Activated T-cell treated with anti-CD3 and anti-CD28 coated beads, Interleukin-2, amount 50 U/mL, for 24 hours (primary cell): ENCODE data around the gene UFD1.

Experiments used
- DNase-seq: peaks from one replicate; pipeline ENCODE4 v3.0.0-alpha.2; 2020
- H3K27ac Mint-ChIP-seq: 2 replicates; pipeline ENCODE4 v1.8.0; 2020; ENCODE audit warnings: mild to moderate bottlenecking, mixed read lengths
- H3K27me3 Mint-ChIP-seq: 2 replicates; pipeline ENCODE4 v1.8.0; 2020; ENCODE audit warnings: mixed read lengths
- H3K36me3 Mint-ChIP-seq: 2 replicates; pipeline ENCODE4 v1.8.0; 2020; ENCODE audit warnings: low read depth, mixed read lengths
- H3K4me1 Mint-ChIP-seq: 2 replicates; pipeline ENCODE4 v1.8.0; 2020; ENCODE audit warnings: low read depth, mixed read lengths
- H3K4me3 Mint-ChIP-seq: 2 replicates; pipeline ENCODE4 v1.8.0; 2020; ENCODE audit warnings: mild to moderate bottlenecking, moderate library complexity, mixed read lengths
- H3K9me3 Mint-ChIP-seq: 2 replicates; pipeline ENCODE4 v1.8.0; 2020; ENCODE audit warnings: mixed read lengths

UFD1 gene

DNA sequence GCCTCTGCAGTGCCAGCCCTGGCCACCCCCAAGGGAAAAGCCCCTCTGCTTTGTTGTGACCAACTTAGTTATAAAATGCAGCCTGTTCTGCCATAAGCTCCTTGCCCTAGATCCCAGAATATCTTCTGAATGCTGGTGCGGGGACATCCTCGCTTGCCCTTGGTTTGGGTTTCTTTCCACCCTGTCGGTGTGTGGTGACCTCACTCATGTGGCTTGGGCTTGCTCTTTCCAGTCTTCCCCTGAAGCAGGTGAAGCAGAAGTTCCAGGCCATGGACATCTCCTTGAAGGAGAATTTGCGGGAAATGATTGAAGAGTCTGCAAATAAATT, 28.5 kb upstream of the UFD1 start:
- H3K27me3 Mint-ChIP-seq: no peaks in the 10 kb centered on the region
- DNase-seq: no peak
- H3K9me3 Mint-ChIP-seq: no peaks in the 10 kb centered on the region
- peaks cover 99% of the 10 kb centered on the region for H3K36me3 Mint-ChIP-seq
- H3K4me1 Mint-ChIP-seq: peaks cover 21% of the 10 kb centered on the region
- no peak overlapping the region for H3K27ac Mint-ChIP-seq
- no peak overlapping the region for H3K4me3 Mint-ChIP-seq

DNA sequence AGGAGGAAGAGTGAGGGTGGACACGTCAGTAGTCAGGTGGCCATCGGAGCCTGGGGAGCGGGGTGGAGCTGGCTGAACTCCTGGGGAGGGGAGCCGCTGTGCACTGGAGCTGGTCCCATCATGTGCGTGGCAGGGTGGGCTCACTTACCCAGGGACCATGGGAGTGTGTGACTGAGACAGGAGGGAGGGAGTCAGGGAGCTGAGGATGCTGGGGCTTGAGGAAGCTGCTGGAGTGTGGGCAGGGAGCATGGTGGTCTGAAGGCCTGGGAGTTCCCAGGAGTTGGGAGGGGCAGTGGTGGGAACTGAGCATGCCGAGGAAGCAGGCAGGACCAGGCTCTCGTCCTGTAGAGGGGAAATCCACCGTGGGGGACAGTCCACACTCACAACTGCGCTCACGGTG, 27.2 kb upstream of the UFD1 start:
- no peaks in the 10 kb centered on the region for H3K9me3 Mint-ChIP-seq
- H3K27ac Mint-ChIP-seq: peak overlapping the region; percentile 3
- H3K4me1 Mint-ChIP-seq: peaks cover 21% of the 10 kb centered on the region
- H3K4me3 Mint-ChIP-seq: no peak overlapping the region
- no peaks in the 10 kb centered on the region for H3K27me3 Mint-ChIP-seq
- peaks cover 99% of the 10 kb centered on the region for H3K36me3 Mint-ChIP-seq
- no peak for DNase-seq

DNA sequence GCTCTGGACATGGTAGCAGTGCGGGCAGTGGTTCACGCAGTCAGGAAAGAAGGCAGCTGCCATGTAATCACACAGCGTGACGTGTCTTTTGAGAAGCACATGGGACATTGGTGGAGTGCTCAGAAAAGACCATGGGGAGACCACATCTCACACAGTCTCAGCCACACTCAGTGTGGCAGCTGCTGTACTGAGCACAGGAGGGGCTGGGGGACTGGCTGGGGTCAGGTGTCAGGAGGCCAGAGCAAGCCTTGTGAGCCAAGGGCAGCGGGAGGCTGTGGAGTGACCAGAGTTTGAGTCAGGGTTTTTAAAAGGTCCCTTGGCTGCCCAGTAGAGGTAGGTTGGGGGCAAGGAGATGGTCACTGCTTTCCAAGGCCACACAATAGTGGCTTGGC, 26.7 kb upstream of the UFD1 start:
- Mint-ChIP-seq H3K36me3 (peaks cover 99% of the 10 kb centered on the region), H3K9me3 (no peaks in the 10 kb centered on the region), H3K4me1 (peaks cover 19% of the 10 kb centered on the region), H3K27me3 (no peaks in the 10 kb centered on the region), H3K27ac (peak overlapping the region; percentile 23), H3K4me3 (no peak overlapping the region)
- no peak for DNase-seq

DNA sequence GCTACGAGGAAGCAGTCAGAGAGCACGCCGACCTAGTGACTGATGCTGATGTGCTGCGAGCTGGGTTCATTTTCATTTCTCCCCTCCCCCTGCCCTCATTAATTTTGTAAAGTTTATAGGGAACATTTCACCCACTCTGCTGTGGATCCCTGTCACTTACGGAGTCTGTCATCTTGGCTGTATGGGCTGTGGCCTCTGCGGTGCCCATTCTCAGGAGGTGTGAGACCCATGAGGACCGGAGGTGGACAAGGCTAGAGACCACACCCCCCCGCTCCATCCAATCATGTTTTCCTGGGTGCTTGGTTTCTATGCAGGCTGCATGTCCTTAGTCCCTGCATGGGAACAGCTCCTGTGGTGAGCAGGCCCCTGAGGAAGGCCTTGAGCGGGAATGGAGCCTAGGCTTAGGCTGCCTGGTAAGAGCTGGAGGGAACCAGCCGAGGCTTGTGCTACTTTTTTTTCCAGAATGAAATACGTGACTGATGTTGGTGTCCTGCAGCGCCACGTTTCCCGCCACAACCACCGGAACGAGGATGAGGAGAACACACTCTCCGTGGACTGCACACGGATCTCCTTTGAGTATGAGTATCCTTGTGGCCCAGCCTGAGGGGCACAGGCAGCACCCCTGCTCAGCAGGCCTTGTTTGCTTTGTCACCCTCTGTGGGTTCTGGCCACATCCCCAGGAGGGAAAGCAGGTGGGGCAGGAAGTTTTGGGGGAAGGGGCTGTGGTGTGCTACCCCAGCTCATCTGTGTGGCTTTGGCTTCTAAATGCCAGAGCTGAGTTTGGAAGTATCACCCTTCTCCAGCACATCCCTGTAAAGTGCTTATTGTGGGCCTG, 26.1 kb upstream of the UFD1 start:
- Mint-ChIP-seq H3K4me1 (peaks cover 19% of the 10 kb centered on the region), H3K9me3 (no peaks in the 10 kb centered on the region), H3K27me3 (no peaks in the 10 kb centered on the region), H3K4me3 (no peak overlapping the region), H3K36me3 (peaks cover 100% of the 10 kb centered on the region), H3K27ac (peak overlapping the region; percentile 23)
- DNase-seq: no peak

DNA sequence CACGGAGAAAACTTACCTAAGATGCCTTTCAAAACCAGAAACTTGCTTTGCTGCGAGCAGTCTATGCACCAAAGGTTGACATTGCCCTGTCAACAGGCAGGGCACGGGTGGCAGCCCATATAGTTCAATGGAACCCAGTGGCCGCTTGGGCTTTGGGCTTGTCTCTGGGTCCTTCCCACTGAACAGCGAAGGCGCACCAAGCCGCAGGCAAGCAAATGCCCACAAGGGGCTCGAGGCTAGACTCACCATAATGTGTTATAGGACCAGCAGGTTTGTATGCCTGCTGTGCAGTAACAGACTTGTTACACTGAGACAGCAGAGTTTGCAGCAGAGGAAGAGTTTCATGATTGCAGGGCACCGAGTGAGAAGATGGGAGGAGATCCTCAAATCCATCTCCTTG, 24.9 kb upstream of the UFD1 start:
- Mint-ChIP-seq H3K9me3 (no peaks in the 10 kb centered on the region), H3K36me3 (peaks cover 100% of the 10 kb centered on the region), H3K4me1 (peaks cover 19% of the 10 kb centered on the region), H3K27me3 (no peaks in the 10 kb centered on the region), H3K4me3 (no peak overlapping the region), H3K27ac (no peak overlapping the region)
- DNase-seq: no peak

DNA sequence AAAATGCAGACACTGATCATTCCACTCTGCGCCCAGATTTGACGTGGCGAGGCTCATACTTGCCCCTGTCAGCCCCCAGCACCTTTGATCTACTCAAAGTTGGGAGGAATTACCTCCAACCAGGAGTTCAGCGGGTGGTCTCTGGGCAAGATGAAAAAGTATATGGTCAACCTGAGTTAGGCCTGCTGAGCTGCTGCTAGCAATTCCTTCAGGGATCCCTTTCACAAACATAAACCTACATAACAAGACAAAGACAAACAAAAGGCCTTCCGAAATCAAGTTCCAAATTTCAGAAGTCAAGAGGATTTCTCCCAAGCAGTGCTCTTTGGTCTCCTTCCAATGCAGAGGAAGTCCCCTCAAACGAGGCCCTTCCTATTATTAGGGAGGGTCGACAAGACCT, 24.4 kb upstream of the UFD1 start:
- no peak for DNase-seq
- H3K27me3 Mint-ChIP-seq: no peaks in the 10 kb centered on the region
- H3K4me3 Mint-ChIP-seq: no peak overlapping the region
- no peaks in the 10 kb centered on the region for H3K9me3 Mint-ChIP-seq
- peaks cover 100% of the 10 kb centered on the region for H3K36me3 Mint-ChIP-seq
- peaks cover 19% of the 10 kb centered on the region for H3K4me1 Mint-ChIP-seq
- H3K27ac Mint-ChIP-seq: no peak overlapping the region

DNA sequence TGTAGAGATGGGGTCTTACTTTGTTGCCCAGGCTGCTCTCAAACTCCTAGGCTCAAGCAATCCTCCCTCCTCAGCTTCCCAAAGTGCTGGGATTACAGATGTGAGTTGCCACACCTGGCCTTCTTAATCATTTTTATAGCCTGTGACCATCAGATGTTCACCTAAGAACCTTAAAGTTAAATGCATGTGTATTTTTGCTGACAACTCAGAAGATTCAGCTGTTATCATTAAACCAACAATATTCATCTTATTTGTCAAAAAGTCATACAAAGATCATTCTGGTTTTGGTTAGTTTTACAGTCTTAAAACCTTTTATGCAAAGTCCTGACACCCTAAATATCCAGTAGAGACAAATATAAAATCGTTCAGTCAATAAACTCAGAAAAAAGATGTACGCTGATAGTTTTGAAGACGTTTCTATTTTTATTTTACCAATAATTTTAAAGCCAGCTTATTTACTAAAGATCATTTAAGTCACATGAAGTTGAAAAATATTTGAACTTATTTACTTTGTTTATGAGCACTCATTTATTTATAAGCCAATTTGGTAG, 23.0 kb upstream of the UFD1 start:
- no peak for DNase-seq
- Mint-ChIP-seq H3K36me3 (peaks cover 100% of the 10 kb centered on the region), H3K27ac (no peak overlapping the region), H3K4me3 (no peak overlapping the region), H3K4me1 (peaks cover 19% of the 10 kb centered on the region), H3K27me3 (no peaks in the 10 kb centered on the region), H3K9me3 (no peaks in the 10 kb centered on the region)

DNA sequence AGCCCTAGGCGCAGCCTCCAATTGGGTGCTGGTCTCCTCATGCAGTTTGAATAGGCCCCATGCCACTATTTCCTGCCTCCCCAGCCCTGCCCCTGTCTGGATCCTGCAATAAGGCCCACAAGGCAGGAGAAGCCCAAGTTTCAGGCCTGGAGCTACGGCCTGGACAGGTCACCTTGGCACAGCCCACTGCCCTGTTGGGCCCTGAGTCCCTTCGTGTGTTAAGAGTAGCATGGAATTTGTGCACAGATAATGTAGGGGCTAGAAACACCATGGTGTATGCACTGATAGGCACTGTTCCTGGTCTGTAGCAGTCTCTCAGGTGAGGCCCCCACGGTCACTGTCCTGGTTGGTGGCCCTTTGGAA, 20.9 kb upstream of the UFD1 start:
- no peaks in the 10 kb centered on the region for H3K27me3 Mint-ChIP-seq

DNA sequence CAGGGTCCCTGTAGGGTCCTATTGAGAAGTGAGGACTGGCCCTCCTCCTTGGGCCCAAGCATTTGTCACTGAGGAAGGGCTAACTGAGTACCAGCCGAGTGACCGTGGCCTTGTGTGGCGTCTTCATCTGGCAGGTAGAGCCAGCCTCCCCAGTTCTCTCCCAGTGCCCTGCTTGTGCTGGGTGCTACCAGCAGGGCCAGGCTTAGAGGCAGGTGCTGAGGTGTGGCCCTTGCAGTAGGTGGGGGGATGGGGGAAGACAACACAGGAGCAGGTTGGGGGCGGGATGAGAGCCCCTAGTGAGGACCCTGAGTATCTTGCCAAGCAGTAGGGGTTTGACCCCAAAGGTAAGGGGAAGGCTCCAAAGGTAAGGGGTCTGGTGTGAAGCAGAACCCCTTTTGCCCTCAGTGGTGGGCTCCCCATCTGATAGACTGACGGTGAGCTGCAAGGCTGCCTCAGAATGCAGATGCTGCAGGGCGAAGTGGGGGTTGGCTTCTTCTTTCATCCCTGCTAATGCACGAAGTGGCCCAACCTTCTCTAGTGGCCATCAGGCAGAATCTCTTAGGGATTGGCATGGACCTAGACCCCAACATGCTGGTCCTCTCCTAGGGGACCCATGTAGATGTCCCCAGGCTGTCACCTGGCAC, 20.4 kb upstream of the UFD1 start:
- Mint-ChIP-seq H3K4me1 (peaks cover 9% of the 10 kb centered on the region), H3K9me3 (no peaks in the 10 kb centered on the region), H3K27me3 (no peaks in the 10 kb centered on the region), H3K4me3 (no peak overlapping the region), H3K36me3 (peaks cover 100% of the 10 kb centered on the region), H3K27ac (no peak overlapping the region)
- no peak for DNase-seq

More for the DNA sequence above, 20.9 kb upstream of the UFD1 start:
- no peaks in the 10 kb centered on the region for H3K9me3 Mint-ChIP-seq
- H3K27ac Mint-ChIP-seq: no peak overlapping the region
- no peak for DNase-seq
- H3K36me3 Mint-ChIP-seq: peaks cover 100% of the 10 kb centered on the region
- H3K4me3 Mint-ChIP-seq: no peak overlapping the region
- H3K4me1 Mint-ChIP-seq: peaks cover 11% of the 10 kb centered on the region

DNA sequence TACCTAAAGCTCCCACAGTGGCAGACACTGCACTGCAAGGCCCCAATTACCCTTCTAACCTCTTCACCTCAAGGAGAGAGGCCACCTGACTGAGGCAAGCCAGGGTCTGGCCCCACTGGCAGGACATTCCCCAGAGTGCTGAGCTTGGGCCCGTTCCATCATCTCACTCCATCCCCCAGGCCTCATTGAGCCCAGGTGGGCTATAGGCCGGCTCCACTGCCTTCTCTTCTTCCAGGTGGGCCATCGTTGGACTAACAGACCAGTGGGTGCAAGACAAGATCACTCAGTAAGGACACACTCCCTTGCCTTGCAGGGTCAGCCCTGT, 19.8 kb upstream of the UFD1 start:
- Mint-ChIP-seq H3K9me3 (no peaks in the 10 kb centered on the region), H3K36me3 (peaks cover 100% of the 10 kb centered on the region), H3K4me1 (peaks cover 6% of the 10 kb centered on the region), H3K27me3 (no peaks in the 10 kb centered on the region), H3K27ac (no peak overlapping the region), H3K4me3 (no peak overlapping the region)
- no peak for DNase-seq

DNA sequence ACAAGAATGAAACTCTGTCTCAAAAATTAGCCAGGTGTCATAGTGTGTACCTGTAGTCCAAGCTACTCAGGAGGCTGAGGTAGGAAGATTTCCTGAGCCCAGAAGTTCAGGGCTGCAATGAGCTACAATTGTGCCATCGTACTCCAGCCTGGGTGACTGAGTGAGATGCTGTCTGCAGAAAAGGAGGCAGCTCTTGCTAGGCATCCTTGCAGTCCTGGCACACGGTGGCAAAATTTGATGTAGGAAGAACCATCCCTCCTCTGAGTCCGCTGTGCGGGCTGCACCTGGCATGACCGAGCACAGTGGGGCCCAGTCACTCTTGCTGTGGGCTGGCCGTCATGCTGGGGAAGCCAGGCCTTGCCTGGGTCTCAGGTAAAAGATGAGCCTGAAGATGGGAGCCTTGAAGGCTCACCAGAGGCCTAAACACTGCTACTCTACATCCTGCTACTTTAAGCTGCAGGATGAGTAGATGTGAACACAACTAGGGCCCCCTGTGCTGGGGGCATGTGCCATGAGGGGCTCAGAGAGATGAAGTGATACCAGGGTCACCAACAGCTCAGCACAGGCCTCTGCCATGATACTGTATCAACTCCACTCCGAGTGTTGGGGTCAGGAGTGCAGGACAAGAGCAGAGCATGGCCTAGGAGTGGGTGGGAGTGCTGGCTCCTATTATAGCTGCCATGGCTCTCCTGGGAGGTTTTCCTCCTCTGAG, 19.3 kb upstream of the UFD1 start:
- no peak for DNase-seq
- no peak overlapping the region for H3K4me3 Mint-ChIP-seq
- H3K27ac Mint-ChIP-seq: no peak overlapping the region
- peaks cover 5% of the 10 kb centered on the region for H3K4me1 Mint-ChIP-seq
- no peaks in the 10 kb centered on the region for H3K27me3 Mint-ChIP-seq
- no peaks in the 10 kb centered on the region for H3K9me3 Mint-ChIP-seq
- peaks cover 100% of the 10 kb centered on the region for H3K36me3 Mint-ChIP-seq

DNA sequence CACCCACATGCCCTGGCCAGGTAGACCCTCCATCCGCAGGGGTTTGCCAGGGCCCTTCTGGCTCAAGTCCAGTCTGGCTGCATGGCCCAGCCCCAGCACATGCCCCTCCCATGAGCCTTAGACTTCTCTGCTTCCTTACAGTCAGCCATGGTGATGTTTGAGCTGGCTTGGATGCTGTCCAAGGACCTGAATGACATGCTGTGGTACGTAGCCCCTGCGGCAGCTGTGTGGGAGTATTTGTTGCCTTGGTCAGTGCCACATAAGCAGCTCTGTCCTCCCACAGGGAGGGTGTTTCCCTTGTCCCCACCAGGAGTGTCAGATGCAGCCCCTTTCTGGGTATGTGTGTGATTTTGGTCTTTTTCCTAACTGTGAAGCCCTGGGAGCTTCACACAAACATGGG, 18.3 kb upstream of the UFD1 start:
- peaks cover 100% of the 10 kb centered on the region for H3K36me3 Mint-ChIP-seq
- no peak for DNase-seq

DNA sequence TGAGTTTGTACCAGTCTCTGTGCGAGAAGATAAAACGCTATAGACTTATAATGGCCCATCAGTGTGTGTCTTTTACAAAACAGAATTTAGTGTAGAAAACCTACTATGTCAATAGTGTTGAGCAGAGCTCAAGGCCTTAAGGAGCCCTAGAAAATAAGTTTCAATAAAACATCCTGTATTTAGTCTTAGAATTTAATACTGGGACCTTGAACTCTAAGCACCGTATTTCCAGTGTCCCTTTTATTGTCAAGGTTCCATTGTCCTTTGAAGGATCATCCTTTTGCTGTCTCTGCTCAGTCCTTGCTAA, 17.3 kb upstream of the UFD1 start:
- peaks cover 22% of the 10 kb centered on the region for H3K4me1 Mint-ChIP-seq
- no peak overlapping the region for H3K27ac Mint-ChIP-seq
- no peaks in the 10 kb centered on the region for H3K9me3 Mint-ChIP-seq
- DNase-seq: no peak
- H3K27me3 Mint-ChIP-seq: no peaks in the 10 kb centered on the region
- peaks cover 100% of the 10 kb centered on the region for H3K36me3 Mint-ChIP-seq
- H3K4me3 Mint-ChIP-seq: no peak overlapping the region

More for the DNA sequence above, 18.3 kb upstream of the UFD1 start:
- no peaks in the 10 kb centered on the region for H3K27me3 Mint-ChIP-seq
- peaks cover 15% of the 10 kb centered on the region for H3K4me1 Mint-ChIP-seq
- no peaks in the 10 kb centered on the region for H3K9me3 Mint-ChIP-seq
- H3K27ac Mint-ChIP-seq: no peak overlapping the region
- no peak overlapping the region for H3K4me3 Mint-ChIP-seq

DNA sequence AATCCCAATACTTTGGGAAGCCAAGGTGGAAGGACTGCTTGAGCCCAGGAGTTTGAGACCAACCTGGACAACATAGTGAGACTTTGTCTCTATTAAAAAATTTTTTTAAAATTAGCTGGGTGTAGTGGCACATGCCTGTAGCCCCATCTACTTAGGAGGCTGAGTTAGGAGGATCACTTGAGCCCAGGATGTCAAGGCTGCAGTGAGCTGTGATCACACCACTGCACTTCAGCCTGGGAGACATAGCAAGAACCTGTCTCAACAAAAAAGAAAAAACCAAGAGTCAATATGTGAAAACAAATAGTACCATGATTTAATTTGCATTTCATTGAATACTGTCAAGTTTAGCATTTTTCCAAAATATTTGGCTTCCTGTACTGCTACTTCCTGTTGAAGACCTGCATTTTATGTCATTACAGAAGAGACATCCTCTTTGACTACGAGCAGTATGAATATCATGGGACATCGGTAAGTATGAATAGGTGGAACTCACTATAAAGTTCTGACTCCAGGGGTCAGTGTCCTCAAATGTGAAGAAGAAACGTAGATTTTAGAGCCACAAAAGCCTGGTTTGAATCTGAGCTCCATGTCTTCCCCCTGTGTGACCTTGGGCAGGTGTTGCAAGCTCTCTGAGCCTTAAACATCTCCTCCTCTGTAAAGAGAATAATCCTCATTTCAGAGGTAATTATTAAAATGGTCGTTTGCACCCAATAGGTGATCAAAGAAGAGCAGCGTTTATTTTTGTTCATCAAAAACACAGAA, 16.8 kb upstream of the UFD1 start:
- peaks cover 100% of the 10 kb centered on the region for H3K36me3 Mint-ChIP-seq
- H3K27me3 Mint-ChIP-seq: no peaks in the 10 kb centered on the region
- DNase-seq: no peak
- H3K4me3 Mint-ChIP-seq: no peak overlapping the region
- no peaks in the 10 kb centered on the region for H3K9me3 Mint-ChIP-seq
- no peak overlapping the region for H3K27ac Mint-ChIP-seq
- peaks cover 22% of the 10 kb centered on the region for H3K4me1 Mint-ChIP-seq
